GM12891 (cell line): Measurements from ENCODE around the gene SLCO2B1.

ENCODE experiments used
- PAX5 ChIP-seq: IDR thresholded peaks from 2 replicates; pipeline ENCODE4 v1.6.1; 2011; ENCODE audit warnings: low read length, moderate library complexity, mild to moderate bottlenecking; ENCODE audit not compliant: insufficient read depth, severe bottlenecking
- POLR2A ChIP-seq: IDR thresholded peaks from 2 replicates; pipeline ENCODE4 v1.6.1; 2011; ENCODE audit warnings: low read depth, low read length, control low read depth
- POLR2AphosphoS5 ChIP-seq: IDR thresholded peaks from 2 replicates; pipeline ENCODE4 v1.6.1; 2011; ENCODE audit warnings: low read depth, low read length, control low read depth
- SPI1 ChIP-seq: IDR thresholded peaks from 2 replicates; pipeline ENCODE4 v1.6.1; 2011; ENCODE audit warnings: low read depth, low read length, control low read depth

DNA sequence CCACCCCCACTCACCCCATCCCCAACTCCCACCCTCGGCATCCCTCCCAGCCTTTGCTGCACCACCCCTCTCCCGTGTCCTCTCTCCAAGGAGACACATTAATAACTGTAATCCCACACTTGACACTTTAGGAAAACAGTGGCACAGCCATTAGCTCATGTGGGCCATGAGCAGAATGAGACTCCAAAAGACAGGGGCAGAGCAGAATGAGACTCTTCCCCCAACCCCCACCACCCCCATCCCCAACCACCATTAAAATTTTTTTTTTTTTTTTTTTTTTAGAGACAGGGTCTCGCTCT lies 6.2 kb upstream of the SLCO2B1 start:
- TF ChIP-seq POLR2A (no peak), SPI1 (no peak), POLR2AphosphoS5 (no peak), PAX5 (no peak)
